ENCODE data around the gene OTUB1.

GRCh38 chr11:64043545-64043944 lies 57.3 kb downstream of the OTUB1 start:
- no peak for TF ChIP-seq POLR2A (IDR thresholded peaks at IDR 0.05; ENCODE audit: low read depth)
- no peak for TF ChIP-seq CTCF (IDR thresholded peaks at IDR 0.05)
- no peak for TF ChIP-seq EP300 (IDR thresholded peaks at IDR 0.05)
- TF ChIP-seq POLR2AphosphoS5 (IDR thresholded peaks at IDR 0.05) = no peak

Measured in esophagus muscularis mucosa (tissue), 4 donors.